NCI-H1092 treated with DMSO at 0.1 percent for 48 hours (cell line): ENCODE data around the gene MADCAM1.
"Not testable (repeated sequence)": the region's sequence is repeated elsewhere in the genome, so short reads cannot be mapped to it uniquely, and the experiment has no call there.

Experiments
- DNase-seq: peaks from one replicate; lab custom pipeline; 2025; lab: John Stamatoyannopoulos, UW

The MADCAM1 gene

DNA sequence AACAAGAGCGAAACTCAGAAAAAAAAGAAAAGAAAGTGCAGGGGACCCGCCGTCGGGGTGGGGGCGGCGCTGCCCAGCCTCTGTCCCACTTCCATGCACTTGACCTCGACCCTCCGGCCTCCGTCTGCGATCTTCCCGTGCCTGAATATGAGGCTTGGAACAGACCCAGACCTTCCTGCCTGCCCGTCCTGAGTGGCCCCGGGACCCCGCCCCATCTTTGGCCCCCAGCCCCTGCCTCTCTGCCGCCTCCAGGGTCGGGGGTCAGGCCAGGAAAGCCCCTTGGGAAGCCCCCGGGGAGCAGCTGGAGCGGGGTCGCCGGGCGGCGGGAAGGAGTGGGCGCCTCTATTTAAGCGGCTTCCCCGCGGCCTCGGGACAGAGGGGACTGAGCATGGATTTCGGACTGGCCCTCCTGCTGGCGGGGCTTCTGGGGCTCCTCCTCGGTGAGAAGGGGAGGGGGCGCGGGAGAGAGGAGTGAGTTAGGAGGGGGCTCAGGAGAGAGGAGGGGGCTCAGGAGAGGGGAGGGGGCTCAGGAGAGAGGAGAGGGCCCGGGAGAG, at the start of gene MADCAM1:
MADCAM1 (plus strand) TSS at position 375 of the 554 bp plus-strand sequence; CDS start at position 389, 14 bp downstream.
- no peak for DNase-seq

DNA sequence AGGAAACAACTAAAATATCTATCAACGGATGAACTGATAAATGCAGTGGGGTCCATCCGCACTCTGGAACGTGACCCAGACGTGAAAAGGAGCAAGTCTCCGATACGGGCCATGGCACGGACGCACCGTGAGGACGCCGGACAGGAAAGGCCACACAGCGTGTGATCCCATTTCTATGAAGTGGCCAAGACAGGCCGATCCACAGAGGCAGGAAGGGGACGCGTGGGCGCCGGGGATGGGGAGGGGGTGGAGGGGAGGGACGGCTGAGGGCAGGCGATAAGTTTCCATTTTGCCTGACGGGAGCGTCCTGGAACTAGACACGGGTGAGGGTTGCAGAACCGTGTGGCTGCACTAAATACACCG, 49.2 kb upstream of the MADCAM1 start:
- no peak for DNase-seq

DNA sequence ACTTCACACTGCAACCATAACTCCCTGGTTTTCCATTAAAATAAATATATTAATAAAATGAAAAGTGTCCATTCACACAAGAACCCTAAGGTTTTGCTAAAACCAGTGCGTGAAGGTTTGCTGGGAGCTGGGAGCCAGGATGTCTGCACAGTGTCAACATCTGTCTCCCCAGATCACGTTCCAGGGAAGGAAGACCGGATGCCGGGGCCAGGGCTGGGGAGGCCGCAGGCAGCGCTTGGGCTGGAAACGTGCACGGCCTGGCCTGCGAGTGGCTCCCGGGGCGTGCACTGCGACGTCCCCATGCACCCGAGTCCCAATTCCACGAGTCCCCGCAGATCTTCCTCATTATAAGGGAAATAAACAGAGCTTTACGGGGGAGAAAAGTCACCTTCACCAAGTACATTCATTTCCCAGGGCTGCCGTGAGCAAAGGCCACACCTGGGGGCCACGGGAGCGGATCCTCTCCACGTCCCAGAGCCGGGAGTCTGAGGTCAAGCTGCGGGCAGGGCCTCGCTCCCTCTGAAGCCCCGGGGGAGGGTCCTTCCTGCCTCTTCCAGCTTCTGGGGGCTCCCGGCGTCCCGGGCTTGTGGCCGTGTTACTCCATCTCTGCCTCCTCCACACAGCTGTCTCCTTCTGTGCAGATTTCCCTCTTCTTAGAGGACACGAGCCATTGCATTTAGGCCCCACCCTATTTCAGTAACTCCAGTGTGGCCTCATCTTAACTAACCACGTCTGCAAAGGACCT, 48.3 kb upstream of the MADCAM1 start:
- no peak for DNase-seq

DNA sequence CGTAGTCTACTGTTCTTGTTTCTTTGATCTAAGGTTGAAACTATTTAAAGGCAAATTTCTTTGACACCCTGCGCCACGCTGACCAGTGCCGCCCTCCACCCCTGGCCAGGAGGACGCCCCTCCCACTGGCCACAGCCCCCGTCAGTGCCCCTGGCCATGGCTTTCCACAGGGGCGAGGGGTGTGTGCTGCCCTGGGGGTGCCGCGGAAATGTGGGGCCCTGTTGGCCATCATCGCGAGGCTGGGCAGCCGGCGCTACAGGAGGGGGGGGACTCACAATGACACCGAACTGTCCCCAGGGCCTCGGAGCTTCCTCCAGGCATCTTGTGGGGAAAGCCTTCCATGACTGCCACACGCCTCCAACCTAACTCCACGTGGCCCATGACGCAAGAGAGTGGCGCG, 46.4 kb upstream of the MADCAM1 start:
- no peak for DNase-seq

DNA sequence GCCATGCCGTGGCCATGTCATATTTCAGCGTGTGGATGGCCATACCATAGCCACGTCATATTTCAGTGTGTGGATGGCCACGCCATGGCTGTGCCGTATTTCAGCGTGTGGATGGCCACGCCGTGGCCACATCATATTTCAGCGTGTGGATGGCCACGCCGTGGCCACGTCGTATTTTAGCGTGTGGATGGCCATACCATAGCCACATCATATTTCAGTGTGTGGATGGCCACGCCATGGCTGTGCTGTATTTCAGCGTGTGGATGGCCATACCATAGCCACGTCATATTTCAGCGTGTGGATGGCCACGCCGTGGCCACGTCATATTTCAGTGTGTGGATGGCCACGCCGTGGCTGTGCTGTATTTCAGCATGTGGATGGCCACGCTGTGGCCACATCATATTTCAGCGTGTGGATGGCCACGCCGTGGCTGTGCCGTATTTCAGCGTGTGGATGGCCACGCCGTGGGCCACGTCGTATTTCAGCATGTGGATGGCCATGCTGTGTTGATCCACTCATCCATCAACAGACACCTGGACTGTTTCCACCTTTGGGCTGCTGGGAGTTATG, 45.3 kb upstream of the MADCAM1 start:
- DNase-seq, result not testable (repeated sequence)

DNA sequence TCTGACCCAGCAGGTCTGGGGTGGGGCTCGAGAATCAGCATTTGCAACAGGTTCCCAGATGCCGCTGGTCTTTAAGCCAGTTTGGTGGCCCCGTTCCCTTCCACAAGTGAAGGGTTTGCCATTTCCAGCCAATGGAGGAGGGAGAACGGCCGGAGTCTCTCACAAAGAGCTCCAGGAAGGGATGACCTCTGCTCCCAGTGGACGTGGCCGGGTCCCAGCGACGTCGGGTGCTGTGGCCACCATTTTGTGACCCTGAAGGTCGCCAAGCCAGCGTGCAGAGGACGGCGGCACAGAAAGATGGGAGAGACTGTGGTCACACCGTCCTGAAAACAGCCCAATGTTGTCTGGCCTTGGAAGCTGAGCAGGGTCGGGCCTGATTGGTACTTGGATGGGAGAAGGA, 43.5 kb upstream of the MADCAM1 start:
- DNase-seq, result no peak

DNA sequence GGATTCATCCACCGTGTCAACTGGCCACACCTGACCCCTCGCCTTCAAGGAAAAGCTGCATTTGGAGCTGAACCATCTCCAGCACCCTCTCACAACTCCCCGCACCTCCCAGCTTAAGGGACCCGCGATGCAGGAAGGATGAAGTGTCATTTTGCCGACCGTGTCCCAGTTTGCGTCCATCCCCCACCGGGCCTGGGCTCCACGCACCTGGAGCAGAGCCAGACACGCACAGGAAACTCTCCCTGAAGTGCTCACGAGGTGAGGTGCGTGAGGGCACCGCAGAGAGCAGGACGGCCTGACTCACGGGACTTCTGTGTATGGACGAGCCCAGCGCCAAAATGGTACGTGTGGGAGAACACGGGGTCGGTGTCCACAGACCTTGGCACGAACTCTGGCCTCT, 42.7 kb upstream of the MADCAM1 start:
- DNase-seq, result no peak

DNA sequence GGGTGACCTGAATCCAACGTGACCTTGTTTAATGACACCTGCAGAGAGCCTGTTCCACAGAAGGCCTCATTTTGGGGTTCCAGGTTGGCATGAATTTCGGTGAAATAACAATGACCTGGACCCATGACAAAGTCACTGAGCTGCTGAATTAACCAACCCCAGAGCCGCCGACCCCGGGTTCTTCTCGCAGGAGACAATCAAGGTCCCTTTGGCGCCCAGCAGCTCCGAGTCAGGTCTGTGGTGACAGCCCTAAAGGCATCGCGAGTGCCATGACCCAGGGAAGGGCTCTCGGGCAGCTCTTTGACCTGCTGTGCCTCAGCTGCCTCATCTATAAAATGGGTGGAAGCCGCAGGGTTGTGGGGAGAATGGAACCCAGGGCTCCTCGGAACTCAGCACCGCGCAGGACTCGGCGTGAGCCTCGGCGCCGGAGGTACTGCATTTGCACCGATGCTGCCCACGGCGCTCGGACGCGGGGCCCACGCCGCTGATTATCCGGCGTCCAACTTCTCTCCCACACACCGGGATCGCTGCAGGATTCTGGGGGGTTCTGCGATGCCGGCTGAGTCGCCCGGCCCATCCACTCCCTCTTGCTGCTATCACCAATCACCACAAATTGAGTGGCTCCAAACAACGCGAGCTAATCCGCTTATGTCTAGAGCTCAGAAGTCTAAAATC, 41.1 kb upstream of the MADCAM1 start:
- no peak for DNase-seq

DNA sequence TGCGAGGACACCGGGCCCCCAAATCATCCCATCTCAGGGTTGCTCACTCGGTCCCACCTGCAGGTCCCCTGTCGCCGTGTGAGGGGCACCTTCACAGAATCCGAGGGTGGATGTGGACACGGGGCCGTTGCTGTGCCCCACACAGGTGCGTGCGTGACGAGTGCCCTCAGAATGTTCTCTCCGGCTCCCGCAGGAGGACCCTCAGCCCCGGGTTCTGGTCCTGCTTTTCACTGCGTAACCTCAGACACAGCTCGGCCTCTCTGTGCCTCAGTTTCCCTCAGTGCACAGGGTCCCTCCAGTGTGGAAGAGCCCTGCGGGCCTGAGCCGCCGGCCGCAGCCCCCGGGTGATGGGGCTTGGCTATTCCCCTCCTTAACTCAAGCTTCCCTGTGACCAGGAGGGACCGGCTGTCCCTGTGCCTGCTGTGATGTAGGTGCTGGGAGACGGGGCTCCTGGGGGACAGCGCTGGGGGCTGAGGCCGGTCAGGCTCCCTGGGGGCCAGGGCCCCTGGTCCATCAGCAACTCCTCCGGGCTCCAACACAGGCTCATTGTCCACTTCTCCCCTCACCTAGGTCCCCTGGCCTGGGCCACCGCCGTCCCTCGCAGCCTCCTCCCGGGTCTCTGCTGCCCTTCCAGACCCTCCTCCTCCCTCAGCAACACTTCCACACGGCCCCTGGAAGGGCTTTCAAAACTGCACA, 40.3 kb upstream of the MADCAM1 start:
- no peak for DNase-seq

DNA sequence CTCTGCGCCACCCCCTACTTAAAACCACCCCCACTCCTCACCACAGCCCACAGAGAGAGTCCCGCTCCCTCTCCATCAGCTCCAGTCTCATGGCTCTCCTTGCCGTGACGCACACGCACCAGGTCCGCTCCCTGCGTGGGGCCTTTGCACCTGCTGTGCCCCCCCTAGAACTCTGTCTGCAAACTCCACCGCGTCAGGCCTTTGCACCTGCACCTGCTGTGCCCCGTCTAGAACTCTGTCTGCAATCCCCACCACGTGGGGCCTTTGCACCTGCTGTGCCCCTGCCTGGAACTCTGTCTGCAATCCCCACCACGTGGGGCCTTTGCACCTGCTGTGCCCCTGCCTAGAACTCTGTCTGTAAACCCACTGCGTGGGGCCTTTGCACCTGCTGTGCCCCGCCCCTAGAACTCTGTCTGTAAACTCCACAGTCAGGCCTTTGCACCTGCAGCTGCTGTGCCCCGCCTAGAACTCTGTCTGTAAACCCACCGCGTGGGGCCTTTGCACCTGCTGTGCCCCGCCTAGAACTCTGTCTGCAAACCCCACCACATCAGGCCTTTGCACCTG, 39.7 kb upstream of the MADCAM1 start:
- no peak for DNase-seq

DNA sequence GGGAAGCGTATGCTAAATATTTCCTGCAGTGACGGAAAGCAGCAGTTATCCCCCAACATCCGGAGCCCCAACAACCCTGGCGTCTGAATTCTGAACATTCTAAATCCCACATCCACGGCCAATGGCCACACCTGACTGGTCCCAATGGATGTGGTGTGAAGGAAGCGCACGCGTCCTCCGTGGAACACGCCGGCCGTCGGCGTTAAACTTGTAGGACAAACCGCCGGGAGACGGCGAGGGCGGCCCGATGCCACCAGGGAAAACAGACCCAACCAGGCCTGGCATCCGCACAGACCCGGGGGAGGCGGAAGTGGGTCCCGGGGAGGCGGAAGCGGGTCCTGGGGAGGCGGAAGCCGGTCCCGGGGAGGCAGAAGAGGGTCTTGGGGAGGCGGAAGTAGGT, 38.6 kb upstream of the MADCAM1 start:
- no peak for DNase-seq

DNA sequence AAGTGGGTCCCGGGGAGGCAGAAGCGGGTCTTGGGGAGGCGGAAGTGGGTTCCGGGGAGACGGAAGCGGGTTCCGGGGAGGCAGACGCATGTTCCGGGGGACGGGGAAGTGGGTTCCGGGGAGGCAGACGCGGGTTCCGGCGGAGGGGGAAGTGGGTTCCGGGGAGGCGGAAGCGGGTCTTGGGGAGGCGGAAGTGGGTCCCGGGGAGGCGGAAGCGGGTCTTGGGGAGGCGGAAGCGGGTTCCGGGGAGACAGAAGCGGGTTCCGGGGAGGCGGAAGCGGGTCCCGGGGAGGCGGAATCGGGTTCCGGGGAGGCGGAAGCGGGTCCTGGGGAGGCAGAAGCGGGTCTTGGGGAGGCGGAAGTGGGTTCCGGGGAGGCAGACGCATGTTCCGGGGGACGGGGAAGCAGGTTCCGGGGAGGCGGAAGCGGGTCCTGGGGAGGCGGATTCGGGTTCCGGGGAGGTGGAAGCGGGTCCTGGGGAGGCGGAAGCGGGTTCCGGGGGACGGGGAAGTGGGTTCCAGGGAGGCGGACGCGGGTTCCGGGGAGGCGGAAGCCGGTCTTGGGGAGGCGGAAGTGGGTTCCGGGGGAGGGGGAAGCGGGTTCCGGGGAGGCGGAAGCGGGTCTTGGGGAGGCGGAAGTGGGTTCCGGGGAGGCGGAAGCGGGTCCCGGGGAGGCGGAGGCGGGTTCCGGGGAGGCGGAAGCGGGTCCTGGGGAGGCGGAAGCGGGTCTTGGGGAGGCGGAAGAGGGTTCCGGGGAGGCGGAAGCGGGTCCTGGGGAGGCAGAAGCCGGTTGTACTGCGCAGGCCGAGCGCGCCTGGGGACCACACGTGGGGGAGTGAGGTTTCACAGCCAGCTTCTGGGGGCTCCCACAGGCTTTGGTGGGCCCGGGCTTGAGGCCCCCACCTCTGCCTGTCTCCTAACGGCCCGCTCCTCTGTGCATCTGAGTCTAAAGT, 37.9 kb upstream of the MADCAM1 start:
- DNase-seq, result no peak

DNA sequence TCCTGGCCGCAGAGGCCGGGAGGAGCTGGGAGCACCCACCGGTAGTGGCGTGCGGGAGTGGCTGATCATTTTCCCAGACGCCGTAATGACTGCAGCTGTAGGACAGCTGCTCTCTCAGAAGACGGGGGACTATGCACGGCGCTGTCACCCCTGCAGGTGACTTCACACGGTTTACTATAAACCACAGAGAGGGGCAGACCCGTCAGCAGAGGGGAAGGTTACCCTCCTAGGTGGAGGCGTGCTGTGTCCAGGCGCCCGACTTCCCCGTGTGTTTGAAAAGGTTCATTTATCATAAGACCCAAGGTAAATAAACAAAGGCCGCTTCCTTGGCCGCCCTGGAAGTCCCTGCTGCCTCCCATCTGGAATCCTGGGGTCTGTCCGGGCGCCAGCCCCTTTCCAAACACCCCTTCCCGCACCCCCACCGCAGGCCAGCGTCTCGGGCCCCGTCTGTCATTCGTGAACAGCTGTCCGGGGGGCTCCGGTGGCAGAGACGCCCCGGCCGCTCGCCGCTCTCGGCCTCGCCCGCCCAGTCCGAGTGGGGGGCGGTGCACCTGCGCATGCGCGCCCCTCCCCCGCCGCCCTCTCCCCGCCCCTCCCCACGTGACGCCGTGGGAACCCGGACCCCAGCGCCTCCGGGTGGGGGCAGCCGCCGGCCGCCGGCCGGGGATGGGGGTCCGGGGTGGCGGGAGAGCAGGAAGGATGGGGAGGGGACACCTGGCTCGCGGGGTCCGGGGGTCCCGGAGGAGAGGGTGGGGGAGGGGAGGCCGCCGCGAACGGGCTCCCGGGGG, 36.4 kb upstream of the MADCAM1 start:
- DNase-seq, result peak; percentile 87

DNA sequence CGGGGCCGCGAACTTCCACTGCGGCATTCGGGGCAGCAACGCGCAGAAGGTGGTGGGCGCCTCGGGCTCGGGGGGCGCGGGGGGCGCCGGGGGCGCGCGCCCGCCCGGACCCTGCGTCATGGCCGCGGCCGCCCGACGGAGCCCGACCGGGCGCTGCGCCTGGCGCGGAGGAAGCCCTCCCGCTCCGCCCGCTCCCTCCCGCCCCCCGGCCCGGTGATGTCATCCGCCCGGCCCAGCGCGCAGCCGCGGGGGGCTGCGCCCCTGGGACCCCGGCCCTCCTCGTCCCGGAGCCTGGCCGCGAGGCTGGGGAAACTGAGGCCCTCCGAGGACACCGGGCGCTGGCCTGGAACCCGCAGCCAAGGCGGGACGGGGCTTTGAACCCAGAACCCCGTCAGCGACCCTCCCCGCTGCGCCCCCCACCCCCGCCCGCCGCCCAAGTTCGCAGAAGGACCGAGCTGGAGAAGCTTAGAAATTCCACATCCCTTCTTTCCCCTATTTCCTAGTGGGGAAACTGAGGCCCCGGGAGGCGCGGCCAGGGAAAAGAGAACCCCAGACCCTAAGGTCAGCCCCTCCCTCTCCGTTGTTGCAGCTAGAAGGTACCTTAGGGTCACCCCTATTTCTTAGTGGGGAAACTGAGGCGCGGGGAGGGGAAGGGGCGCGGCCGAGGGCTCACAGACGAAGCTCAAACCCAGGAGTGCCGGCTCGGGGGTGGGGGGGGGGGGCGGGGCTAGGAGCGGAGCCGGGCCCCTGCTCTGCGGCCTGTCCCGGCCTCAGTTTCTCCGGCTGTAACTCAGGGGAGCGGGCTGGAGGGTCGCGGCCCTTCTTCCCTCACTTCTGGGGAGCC, 35.2 kb upstream of the MADCAM1 start, which contains the start of gene SHC2:
SHC2 (minus strand) TSS at position 157 of the 844 bp plus-strand sequence; CDS start at position 120, 37 bp downstream.
- DNase-seq, result no peak

DNA sequence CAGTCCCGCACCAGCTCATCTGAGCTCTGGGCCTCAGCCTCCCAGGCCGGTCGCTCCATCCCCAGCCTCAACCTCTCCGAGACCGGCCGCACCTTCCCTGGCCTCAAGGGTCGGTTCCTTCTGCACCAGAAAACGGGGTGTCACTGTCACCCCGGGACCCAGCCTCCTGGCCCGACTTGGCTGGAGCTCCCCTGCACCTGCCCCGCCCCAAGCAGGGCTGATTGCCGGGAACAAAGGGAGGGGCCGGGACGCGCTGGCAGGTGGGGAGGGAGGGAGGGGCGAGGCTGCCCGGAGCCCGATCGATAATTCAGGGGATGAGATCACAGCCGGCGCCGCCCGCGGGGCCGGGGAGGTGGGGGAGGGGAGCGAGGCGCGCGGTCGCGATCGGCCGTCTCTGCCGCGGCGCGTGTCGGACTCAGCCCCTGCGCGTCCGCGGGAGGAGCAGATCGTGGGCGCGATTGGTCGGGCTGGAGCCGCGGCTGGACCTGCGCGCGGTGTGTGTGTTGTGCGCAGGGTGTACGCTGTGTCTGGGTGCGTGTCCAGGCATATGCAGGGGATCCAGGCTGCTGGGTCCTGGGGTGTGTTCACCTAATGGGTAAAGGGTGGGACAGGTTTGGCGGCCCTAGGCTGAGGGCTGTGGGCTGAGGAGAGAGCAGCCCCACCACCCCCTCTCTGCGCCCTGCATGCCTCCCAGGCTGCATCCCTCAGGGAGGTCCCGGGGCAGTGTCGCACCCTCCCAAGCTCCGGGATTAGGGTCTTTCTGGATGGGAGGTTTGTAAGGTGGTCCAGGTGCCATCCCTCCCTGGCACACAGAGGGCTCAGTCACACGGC, 34.4 kb upstream of the MADCAM1 start:
- DNase-seq, result peak; percentile 72

DNA sequence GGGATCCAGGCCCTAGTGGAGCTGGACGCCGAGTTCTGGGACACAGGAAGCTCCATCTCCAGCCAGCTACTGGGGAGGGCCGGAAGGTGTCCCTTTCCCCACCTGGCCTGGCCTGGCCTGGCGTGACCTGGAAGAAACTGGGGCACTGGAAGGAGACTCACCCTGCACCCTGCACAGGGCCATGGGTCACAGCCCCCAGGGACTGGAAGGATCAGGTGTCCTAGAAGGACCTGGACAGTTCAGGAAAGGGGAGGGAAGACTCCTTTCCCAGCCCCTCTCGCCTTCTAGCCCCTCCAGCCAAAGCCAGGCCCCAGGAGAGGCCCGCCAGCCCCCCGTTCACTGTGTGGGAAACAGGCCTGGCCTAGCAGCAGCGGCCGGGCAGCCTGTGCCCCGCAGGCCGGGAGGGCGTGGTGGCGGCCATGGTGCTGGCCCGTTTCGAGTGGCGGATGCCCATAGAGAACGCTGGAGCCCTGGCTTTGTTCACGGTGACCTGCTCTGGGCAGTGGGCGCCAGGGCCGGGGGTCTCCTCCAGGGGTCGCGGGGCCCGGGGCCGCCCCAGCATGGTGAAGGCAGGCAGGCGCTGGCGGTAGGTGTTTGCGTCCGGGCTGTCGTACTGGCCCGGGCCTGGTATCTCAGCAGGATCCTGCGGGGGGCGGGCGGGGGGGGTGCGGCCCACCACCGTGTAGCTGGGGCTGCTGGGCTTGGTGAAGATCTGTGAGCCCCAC, 32.6 kb upstream of the MADCAM1 start:
- DNase-seq, result no peak

DNA sequence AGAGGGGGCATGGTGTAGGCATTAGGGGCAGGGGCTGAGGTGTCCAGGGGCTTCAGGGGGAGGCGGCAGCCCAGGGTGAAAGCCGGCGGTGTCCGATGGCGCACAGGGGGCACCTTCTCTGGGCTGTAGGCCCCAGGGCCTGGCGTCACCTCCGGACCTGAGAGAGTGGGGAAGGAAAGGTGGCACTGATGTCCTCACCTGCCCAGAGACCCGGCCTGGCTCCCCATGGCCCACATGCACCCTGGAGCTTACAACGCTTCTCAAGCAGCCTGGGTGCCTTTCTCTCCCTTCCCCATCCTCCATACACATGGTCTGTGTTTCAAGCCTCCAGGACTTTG, 32.1 kb upstream of the MADCAM1 start:
- no peak for DNase-seq
